ENCODE measurements around the gene NDUFV1.

DNA sequence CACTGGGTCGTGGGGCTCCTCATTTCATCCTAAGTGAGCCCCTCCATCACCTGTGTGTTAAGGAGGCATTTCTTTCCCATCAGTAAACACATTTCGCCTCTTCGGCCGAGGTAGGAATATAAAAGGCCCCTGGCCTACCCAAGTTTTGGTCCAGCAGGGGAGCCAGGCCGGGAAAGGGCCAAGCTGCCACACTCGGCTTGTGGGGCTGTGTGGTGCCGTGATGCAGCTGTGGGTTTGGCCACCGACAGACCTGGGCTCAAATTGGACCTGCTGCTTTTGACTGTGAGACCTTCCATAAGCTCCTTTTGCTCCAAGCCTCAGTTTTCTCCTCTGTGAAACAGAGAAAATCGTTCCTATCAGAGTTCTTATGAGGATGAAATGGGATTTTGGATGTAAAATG lies 771 bp downstream of the NDUFV1 start:
- TF ChIP-seq, protein P1, sequence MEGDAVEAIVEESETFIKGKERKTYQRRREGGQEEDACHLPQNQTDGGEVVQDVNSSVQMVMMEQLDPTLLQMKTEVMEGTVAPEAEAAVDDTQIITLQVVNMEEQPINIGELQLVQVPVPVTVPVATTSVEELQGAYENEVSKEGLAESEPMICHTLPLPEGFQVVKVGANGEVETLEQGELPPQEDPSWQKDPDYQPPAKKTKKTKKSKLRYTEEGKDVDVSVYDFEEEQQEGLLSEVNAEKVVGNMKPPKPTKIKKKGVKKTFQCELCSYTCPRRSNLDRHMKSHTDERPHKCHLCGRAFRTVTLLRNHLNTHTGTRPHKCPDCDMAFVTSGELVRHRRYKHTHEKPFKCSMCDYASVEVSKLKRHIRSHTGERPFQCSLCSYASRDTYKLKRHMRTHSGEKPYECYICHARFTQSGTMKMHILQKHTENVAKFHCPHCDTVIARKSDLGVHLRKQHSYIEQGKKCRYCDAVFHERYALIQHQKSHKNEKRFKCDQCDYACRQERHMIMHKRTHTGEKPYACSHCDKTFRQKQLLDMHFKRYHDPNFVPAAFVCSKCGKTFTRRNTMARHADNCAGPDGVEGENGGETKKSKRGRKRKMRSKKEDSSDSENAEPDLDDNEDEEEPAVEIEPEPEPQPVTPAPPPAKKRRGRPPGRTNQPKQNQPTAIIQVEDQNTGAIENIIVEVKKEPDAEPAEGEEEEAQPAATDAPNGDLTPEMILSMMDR (IDR thresholded peaks at IDR 0.05) = no peak
- TF ChIP-seq POLR2A (IDR thresholded peaks at IDR 0.05) = no peak
